Measurements from ENCODE around the gene HS6ST3.
"Not testable (repeated sequence)": the region's sequence is repeated elsewhere in the genome, so short reads cannot be mapped to it uniquely, and the experiment has no call there.

Gene HS6ST3

DNA sequence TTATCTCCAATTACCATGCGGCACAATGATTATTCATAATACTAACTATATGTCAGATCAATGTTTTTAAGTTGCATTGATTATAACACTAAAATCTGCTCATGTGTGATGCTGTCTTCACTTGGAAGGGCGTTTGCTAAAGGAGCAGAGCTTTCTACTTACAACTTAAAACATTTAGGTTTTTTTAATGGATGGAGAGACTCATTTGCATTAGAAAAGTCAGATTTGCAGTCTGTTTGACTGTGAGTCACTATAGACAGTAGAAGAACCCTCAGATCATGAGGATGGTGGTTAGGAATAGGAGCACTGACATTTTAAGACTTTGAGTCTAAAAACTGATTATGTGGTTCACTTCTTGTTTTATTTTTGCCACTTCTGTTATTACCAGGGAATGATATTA is 364.6 kb downstream of the HS6ST3 start:
- DNase-seq, result no peak

- DNase-seq, result no peak
Observed at GRCh38 chr13:96460609-96461008, 370.7 kb downstream of the HS6ST3 start.

GRCh38 chr13:96473526-96474180 is 383.7 kb downstream of the HS6ST3 start:
- no peak for DNase-seq

GRCh38 chr13:96474181-96474557 is 384.3 kb downstream of the HS6ST3 start:
- no peak for DNase-seq

GRCh38 chr13:96475103-96475502 is 385.2 kb downstream of the HS6ST3 start:
- no peak for DNase-seq

- DNase-seq, result no peak
Observed at GRCh38 chr13:96481482-96481881, 391.6 kb downstream of the HS6ST3 start.

DNA sequence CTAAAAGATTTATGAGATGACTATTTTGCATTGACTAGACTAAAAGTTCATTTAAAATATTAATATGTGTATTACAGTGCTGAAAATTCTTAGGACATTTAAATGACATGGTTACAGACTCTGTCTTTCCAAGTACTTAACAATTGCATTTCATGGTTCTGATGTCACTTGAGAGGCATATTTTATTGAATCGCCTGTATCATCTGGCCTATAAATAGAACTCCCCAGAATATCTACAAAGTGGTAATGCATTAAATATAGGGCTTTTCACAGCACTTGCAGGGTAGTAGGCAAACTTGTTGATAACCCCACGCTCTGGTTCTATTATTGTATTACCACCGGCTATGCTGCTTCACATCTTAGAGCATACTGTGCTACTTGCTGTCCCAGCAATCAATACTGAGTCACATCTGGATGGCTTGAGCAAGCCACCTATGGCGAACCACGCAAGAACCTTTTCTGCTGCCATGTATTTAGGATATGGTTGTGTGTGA is 400.6 kb downstream of the HS6ST3 start:
- no peak for DNase-seq

DNA sequence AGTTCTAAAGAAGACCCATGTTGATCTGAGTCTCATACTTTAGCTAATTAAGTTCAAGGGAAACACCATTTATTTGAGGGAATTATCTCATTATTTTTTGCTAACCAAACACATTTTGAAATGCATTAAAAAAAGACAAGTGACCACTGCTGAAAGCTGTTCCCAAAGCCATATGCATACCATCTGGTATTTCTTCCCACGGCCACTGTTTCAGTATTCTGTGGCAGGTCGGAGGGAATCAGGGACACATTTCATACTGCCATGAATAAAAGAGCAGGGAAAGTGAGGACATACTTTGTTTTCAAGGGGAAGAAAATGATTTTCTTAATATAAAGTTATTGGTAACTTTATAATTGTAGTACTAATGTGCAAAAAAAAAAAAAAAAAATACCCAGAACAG is 401.2 kb downstream of the HS6ST3 start:
- DNase-seq, result no peak

GRCh38 chr13:96492766-96493165 is 402.9 kb downstream of the HS6ST3 start:
- DNase-seq, result no peak

- DNase-seq, result no peak
Observed at GRCh38 chr13:96499656-96500055, 409.7 kb downstream of the HS6ST3 start.

DNA sequence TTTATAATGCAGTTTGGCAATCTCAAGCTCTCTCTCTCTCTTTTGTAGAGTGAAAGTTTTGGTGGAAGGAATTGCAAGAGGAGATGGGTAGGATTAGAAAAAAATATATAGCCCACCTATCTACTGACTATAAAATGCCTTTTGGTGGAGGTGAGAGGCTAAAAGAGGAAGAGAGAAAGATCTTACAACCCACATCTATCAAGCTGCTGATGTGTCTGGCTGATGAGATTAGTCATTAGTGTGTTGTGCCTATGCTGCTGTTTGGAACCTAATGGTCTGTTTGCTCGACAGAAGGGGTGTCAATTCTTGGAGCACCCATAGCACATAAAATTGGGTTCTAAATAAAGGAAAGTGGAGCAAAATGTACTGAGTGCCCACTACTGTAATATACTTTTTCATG is 411.0 kb downstream of the HS6ST3 start:
- DNase-seq, result no peak

- no peak for DNase-seq
Observed at GRCh38 chr13:96503481-96503880, 413.6 kb downstream of the HS6ST3 start.

GRCh38 chr13:96511587-96511986 is 421.7 kb downstream of the HS6ST3 start:
- no peak for DNase-seq

DNA sequence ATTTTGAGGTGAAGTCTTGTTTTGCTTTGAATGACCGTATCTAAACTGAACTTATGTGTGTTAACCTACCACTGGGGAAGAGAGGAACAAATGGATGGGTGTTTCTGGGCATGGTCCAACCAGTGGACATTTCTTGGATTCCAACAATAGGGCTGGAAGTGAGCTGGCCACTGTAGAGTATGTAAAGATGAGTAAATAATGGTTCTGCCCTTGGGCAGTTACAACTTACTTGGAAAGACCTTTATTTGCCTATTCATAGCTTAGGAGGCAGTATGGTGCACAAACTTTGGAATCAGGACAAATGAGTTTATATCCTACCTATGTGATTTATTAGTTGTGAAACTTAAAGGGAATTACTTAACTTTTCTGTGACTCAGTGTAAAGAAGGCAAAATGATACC is 429.5 kb downstream of the HS6ST3 start:
- DNase-seq, result no peak

DNA sequence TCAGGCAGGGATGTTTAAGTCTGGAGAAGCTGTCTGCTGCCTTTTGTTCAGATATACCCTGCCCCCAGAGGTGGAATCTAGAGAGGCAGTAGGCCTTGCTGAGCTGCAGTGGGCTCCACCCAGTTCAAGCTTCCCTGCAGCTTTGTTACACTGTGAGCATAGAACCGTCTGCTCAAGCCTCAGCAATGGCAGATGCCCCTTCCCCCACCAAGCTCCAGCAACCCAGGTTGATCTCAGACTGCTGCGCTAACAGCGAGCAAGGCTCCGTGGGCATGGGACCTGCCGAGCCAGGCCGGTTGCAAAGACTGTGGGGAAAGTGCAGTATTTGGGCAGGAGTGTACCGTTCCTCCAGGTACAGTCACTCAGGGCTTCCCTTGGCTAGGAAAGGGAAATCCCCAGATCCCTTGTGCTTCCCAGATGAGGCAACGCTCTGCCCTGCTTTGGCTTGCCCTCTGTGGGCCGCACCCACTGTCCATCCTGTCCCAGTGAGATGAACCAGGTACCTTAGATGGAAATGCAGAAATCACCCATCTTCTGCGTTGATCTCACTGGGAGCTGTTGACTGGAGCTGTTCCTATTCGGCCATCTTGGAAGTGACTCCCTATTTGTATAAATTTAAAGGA is 434.6 kb downstream of the HS6ST3 start:
- not testable (repeated sequence) for DNase-seq

DNA sequence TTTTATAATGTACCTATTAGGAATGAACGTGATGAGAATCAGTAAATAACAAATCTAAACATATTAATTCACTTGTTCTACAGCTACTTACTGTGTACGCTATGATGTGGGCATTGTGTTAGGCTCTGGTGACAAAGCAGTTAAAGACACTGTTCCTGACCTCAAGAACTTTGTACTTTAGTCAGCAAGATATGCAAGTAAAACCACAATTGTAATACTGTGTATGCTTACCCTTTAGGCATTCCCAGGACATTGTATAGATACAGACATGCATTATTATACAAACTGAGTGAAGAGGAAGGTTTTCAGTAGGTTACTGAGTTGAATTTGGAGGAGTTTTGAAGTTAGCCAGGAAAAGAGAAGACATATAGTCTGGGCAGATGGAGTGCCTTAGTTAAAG is 435.8 kb downstream of the HS6ST3 start:
- no peak for DNase-seq

GRCh38 chr13:96527497-96527896 is 437.6 kb downstream of the HS6ST3 start:
- no peak for DNase-seq

DNA sequence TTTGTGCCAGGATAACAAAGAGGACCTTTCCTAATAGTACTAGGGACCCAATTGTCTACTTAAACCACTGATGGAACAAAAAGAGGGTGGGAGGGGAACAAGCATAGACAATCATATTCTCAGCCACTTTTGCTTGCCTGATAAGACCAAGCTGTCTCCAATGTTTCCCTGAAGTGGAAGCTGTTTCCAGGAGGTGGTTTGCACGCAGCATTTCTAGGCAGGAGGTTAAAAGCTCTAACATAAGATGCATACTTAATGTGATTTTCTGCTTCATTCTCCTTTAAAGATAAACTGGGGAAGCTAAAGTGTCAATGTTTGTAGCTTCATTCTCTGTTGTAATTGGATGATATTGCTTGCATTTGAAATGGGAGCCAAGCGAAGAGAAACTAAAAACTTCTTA is 442.9 kb downstream of the HS6ST3 start:
- no peak for DNase-seq

DNA sequence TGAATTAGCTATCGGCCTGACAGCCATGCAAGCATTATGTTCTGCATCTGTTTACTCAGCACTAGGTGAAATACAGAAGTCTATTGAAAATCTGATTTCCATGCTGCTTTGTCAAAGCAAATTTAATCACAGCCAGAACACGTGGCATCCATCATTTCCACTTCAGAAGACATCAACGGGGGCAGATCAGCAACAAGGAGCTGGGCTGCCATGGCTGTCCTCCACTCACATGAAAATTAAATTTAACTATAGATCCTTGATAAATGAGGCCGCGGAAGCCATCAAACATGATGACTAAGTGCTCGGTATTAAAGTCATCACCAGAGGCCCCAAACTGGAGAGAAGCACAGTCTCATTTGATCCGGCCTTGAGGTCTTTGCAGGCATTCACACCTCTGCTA is 443.5 kb downstream of the HS6ST3 start:
- DNase-seq, result no peak

DNA sequence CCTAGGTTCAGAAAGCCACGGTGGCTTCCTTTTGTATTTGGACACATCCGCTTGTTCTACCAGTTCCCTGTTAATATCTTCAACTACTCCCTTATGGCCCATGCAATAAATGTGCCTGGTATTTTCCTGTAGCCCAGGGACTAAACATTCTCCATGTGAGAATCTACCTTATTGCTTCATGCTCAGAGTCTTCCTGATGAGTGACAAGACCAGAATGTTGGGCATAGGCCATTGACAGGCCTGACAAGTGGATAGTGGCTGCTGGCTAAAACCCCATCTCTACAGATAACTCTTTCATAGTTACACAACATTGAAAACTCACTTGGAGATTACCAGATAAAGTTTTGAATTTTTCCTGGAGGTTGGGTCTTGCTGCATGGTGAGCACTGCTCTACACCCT is 449.9 kb downstream of the HS6ST3 start:
- DNase-seq, result no peak

- no peak for DNase-seq
Observed at GRCh38 chr13:96540670-96541069, 450.8 kb downstream of the HS6ST3 start.

DNA sequence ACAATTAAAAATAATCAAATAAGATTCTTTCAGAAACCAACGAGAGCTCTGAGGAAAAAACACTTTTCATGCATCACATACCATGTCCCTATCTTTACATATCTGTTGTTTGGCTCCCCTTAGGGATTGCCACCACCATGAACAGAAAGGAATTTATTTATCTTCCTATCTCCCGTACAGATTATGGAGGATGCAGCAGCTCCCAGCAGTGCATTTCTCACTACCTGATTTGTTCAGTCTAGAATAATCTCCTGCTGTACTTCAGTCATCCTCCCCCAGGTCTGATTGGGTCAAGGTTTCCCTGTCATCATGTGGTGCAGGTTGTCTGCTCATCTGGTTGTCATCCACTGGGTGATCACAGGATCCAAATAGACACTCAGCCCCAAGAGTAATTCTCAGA is 453.1 kb downstream of the HS6ST3 start:
- DNase-seq, result no peak

- DNase-seq, result no peak
Observed at GRCh38 chr13:96544957-96545356, 455.1 kb downstream of the HS6ST3 start.

GRCh38 chr13:96546463-96546862 is 456.6 kb downstream of the HS6ST3 start:
- DNase-seq, result no peak

DNA sequence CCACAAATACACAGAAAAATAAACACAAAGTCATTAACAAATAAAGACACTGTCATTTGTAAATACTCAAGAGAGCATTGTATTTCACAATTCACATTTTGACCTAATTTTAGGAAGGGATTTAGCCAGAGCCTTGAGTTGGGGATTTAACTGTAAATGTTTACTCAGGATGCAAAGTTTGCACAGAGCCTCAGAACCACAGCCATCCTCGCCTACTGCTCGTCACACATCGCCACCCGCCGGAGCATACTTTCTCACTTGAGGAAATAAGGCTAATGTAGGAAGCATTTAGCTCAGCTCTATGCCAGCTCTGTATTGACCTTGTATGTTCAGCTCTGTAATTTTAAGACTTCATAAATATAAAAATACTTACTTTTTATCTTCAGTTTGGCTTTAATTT is 461.6 kb downstream of the HS6ST3 start:
- no peak for DNase-seq
